HCT116 (cell line): Measurements from ENCODE around the gene CLSTN1. TPM values are rescaled to one million over a fixed set of nuclear protein-coding genes. Genes with fewer than 3 reads are reported as not detected.

ENCODE experiments used
- ATAC-seq: fragments of 200-7000 bp; cut with Tn5 transposase; 2 replicates; pipeline ENCODE4 v1.9.1; 2020; ENCODE audit warnings: mild to moderate bottlenecking, moderate library complexity
- BruUV-seq: library from RNA; stranded (reverse); fragments of 400-500 nt; replicated peaks from 2 replicates; lab custom pipeline; 2021; lab: Mats Ljungman, UMichigan
- CTCF ChIA-PET: fragments of 300-600 bp; sonication (Branson Sonifier 250); formaldehyde crosslinking; loops from one replicate; lab custom pipeline; 2021; ENCODE audit warnings: antibody characterized with exemption; lab: Charles Lee
- POLR2A ChIA-PET: fragments of 300-600, 350-600 bp; sonication (Branson Sonifier 250); formaldehyde crosslinking; loops from one replicate; lab custom pipeline; 2021; ENCODE audit warnings: antibody characterized with exemption; lab: Charles Lee
- RAD21 ChIA-PET, 2 experiments: fragments of 300-600 bp; sonication (Branson Sonifier 250); formaldehyde crosslinking; loops; one replicate each; lab custom pipeline; 2023; ENCODE audit warnings: low total read pairs in 2 of 2; ENCODE audit not compliant: uncharacterized antibody in 2 of 2, unreplicated experiment in 2 of 2, low non-redundant PET in 1 of 2; lab: Charles Lee
- DNase-seq: peaks from one replicate; pipeline ENCODE4 v3.0.0-alpha.2; 2010; ENCODE audit warnings: low read depth, low spot score
- H2AFZ ChIP-seq: fragments of 200-600 bp; shearing (Covaris generic), sonication (generic); 2 replicates; pipeline ENCODE4 v1.6.1; 2017; ENCODE audit warnings: low read depth, mixed run types, mixed read lengths, antibody characterized with exemption, low read length; ENCODE audit not compliant: poor library complexity, severe bottlenecking
- H3K27ac ChIP-seq: 2 replicates; pipeline ENCODE4 v1.5.1; 2012; ENCODE audit warnings: low read depth, low read length
- H3K27me3 ChIP-seq: fragments of 200-600 bp; sonication (generic); 2 replicates; pipeline ENCODE4 v1.6.1; 2016; ENCODE audit warnings: mixed run types, low read length, mixed read lengths; ENCODE audit not compliant: insufficient read depth
- H3K36me3 ChIP-seq, 2 experiments: fragments of 200-500 bp in 1 of 2; fragments of 200-600 bp in 1 of 2; sonication (Bioruptor generic) in 1 of 2; sonication (generic) in 1 of 2; 2 replicates each; pipeline versions ENCODE4 v1.5.1 to v1.6.1; 2014 to 2016; ENCODE audit warnings: low read length in 2 of 2, inconsistent platforms in 1 of 2, mixed read lengths in 1 of 2, mixed run types in 1 of 2; ENCODE audit not compliant: insufficient read depth in 2 of 2, control insufficient read depth in 1 of 2
- H3K4me1 ChIP-seq, 2 experiments: fragments of 200-600 bp in 1 of 2; sonication (generic) in 1 of 2; 2 replicates each; pipeline versions ENCODE4 v1.5.1 to v1.6.1; 2012 to 2017; ENCODE audit warnings: low read length in 2 of 2, inconsistent platforms in 1 of 2, mild to moderate bottlenecking in 1 of 2, mixed read lengths in 1 of 2, mixed run types in 1 of 2, moderate library complexity in 1 of 2; ENCODE audit not compliant: insufficient read depth in 2 of 2, control insufficient read depth in 1 of 2
- H3K4me2 ChIP-seq: fragments of 200-600 bp; sonication (generic); 2 replicates; pipeline ENCODE4 v1.6.1; 2017; ENCODE audit warnings: mixed run types, low read length, mixed read lengths
- H3K4me3 ChIP-seq, 2 experiments: fragments of 200-600 bp in 1 of 2; sonication (generic) in 1 of 2; replicated peaks in 1 of 2; 2 replicates each; pipeline ENCODE4 v1.5.1; 2011 to 2016; ENCODE audit warnings: low read length in 2 of 2, control low read depth in 1 of 2, low read depth in 1 of 2, mild to moderate bottlenecking in 1 of 2, mixed read lengths in 1 of 2, mixed run types in 1 of 2
- H3K79me2 ChIP-seq: fragments of 200-600 bp; sonication (generic); 2 replicates; pipeline ENCODE4 v1.6.1; 2017; ENCODE audit warnings: mild to moderate bottlenecking, mixed run types, low read length, moderate library complexity, mixed read lengths; ENCODE audit not compliant: insufficient read depth
- H3K9ac ChIP-seq: fragments of 200-600 bp; sonication (generic); 2 replicates; pipeline ENCODE4 v1.6.1; 2016; ENCODE audit warnings: low read length, mixed read lengths
- H3K9me2 ChIP-seq: fragments of 200-600 bp; sonication (generic), shearing (Covaris generic); 2 replicates; pipeline ENCODE4 v1.6.1; 2017; ENCODE audit warnings: mixed run types, mild to moderate bottlenecking, moderate library complexity; ENCODE audit not compliant: insufficient read depth
- H3K9me3 ChIP-seq, 2 experiments: fragments of 200-500 bp in 1 of 2; fragments of 200-600 bp in 1 of 2; sonication (Bioruptor generic) in 1 of 2; sonication (generic) in 1 of 2; 2 replicates each; pipeline ENCODE4 v1.6.1; 2014 to 2017; ENCODE audit warnings: low read length in 2 of 2, mixed read lengths in 2 of 2, inconsistent platforms in 1 of 2, low read depth in 1 of 2, mild to moderate bottlenecking in 1 of 2, mixed run types in 1 of 2, moderate library complexity in 1 of 2; ENCODE audit not compliant: control insufficient read depth in 1 of 2, insufficient read depth in 1 of 2
- H4K20me1 ChIP-seq: fragments of 200-600 bp; sonication (generic), shearing (Covaris generic); 2 replicates; pipeline ENCODE4 v1.6.1; 2017; ENCODE audit warnings: mixed run types, mild to moderate bottlenecking, moderate library complexity; ENCODE audit not compliant: insufficient read depth
- ATF3 ChIP-seq: IDR thresholded peaks from 2 replicates; pipeline ENCODE4 v1.6.1; 2012
- CBX3 ChIP-seq: IDR thresholded peaks from 2 replicates; pipeline ENCODE4 v1.6.1; 2012; ENCODE audit warnings: low read depth
- EGR1 ChIP-seq: IDR thresholded peaks from 2 replicates; pipeline ENCODE4 v1.6.1; 2012; ENCODE audit warnings: low read depth
- EZH2phosphoT487 ChIP-seq: fragments of 200-600 bp; IDR thresholded peaks from 2 replicates; pipeline ENCODE4 v1.6.1; 2018; ENCODE audit warnings: antibody characterized with exemption, borderline replicate concordance
- FOSL1 ChIP-seq: IDR thresholded peaks from 2 replicates; pipeline ENCODE4 v1.6.1; 2012; ENCODE audit warnings: low read depth
- JUND ChIP-seq: IDR thresholded peaks from 2 replicates; pipeline ENCODE4 v1.6.1; 2012
- MAX ChIP-seq: IDR thresholded peaks from 2 replicates; pipeline ENCODE4 v1.6.1; 2012
- POLR2AphosphoS5 ChIP-seq: IDR thresholded peaks from 2 replicates; pipeline ENCODE4 v1.6.1; 2011; ENCODE audit warnings: mild to moderate bottlenecking, low read depth, low read length, moderate library complexity
- RAD21 ChIP-seq: IDR thresholded peaks from 2 replicates; pipeline ENCODE4 v1.6.1; 2012; ENCODE audit warnings: low read depth, mild to moderate bottlenecking
- SIN3A ChIP-seq: IDR thresholded peaks from 2 replicates; pipeline ENCODE4 v1.6.1; 2012; ENCODE audit warnings: low read depth
- SP1 ChIP-seq: IDR thresholded peaks from 2 replicates; pipeline ENCODE4 v1.6.1; 2012; ENCODE audit warnings: low read depth
- ZBTB33 ChIP-seq: IDR thresholded peaks from 2 replicates; pipeline ENCODE4 v1.6.1; 2011; ENCODE audit warnings: mild to moderate bottlenecking, low read length, moderate library complexity; ENCODE audit not compliant: insufficient replicate concordance; ENCODE audit errors: extremely low read depth
- ZNF274 ChIP-seq: fragments of 200-500 bp; sonication (Bioruptor generic); IDR thresholded peaks from 2 replicates; pipeline ENCODE4 v1.6.1; 2014; ENCODE audit warnings: mild to moderate bottlenecking, low read depth, low read length, inconsistent platforms
- intact Hi-C: fragments of 100-400 bp; cut with micrococcal nuclease; formaldehyde crosslinking; loops from 2 replicates; pipeline ENCODE4 v1.10.0; 2022
- total RNA-seq: library from RNA; stranded (reverse); gene quantifications from one replicate; pipeline ENCODE4 v1.2.1, GENCODE V29; 2021; ENCODE audit not compliant: unreplicated experiment

Gene CLSTN1
- total RNA-seq, 1 experiment from 2014 or later, result 113 TPM

GRCh38 chr1:9861360-9861759 lies 37.6 kb upstream of the CLSTN1 start:
- Histone ChIP-seq H4K20me1 (no peaks in the 10 kb centered on the region), H3K27me3 (no peaks in the 10 kb centered on the region), H3K9ac (no peak overlapping the region), H3K4me2 (no peak overlapping the region), H3K4me3 (no peak overlapping the region), H3K79me2 (no peaks in the 10 kb centered on the region), H2AFZ (no peak overlapping the region), H3K9me2 (no peaks in the 10 kb centered on the region), H3K9me3 (no peaks in the 10 kb centered on the region), H3K4me1 (no peaks in the 10 kb centered on the region), H3K27ac (no peak overlapping the region), H3K36me3 (no peaks in the 10 kb centered on the region)
- RAD21 ChIA-PET, result interaction anchor here in 1 of 2 experiments (1.1 kb wide), 1 partner anchor 77 kb away, joined by 3 read pairs; no protein-coding TSS in a partner anchor
- no TSS peak for BruUV-seq
- intact Hi-C loops, result no loop called here
- TF ChIP-seq RAD21 (peak; percentile 22; the same call in 1 of the 2 replicates), ZBTB33 (no peak)
- DNase-seq, result no peak
- CTCF ChIA-PET, result interaction anchor here (0.8 to 1.0 kb wide), 2 partner anchors 13 to 69 kb away, joined by 3 to 5 read pairs; no protein-coding TSS in a partner anchor
- peak; percentile 34 for ATAC-seq
- POLR2A ChIA-PET, result no interaction called here

GRCh38 chr1:9860887-9861286 lies 37.1 kb upstream of the CLSTN1 start:
- H3K9ac ChIP-seq, result no peak overlapping the region
- H3K36me3 ChIP-seq, result no peaks in the 10 kb centered on the region
- intact Hi-C loops, result no loop called here
- H4K20me1 ChIP-seq, result no peaks in the 10 kb centered on the region
- no peaks in the 10 kb centered on the region for H3K9me3 ChIP-seq
- H3K4me1 ChIP-seq, result no peaks in the 10 kb centered on the region
- no peak overlapping the region for H2AFZ ChIP-seq
- no peak for TF ChIP-seq EGR1
- no peak for TF ChIP-seq ATF3
- TF ChIP-seq SIN3A, result no peak
- no peak for TF ChIP-seq SP1
- no peak for TF ChIP-seq RAD21
- no peak for TF ChIP-seq ZBTB33
- no peak for TF ChIP-seq FOSL1
- no peak for TF ChIP-seq EZH2phosphoT487
- TF ChIP-seq MAX, result no peak
- TF ChIP-seq JUND, result no peak
- TF ChIP-seq POLR2AphosphoS5, result no peak
- no peak for TF ChIP-seq CBX3
- no peak for TF ChIP-seq ZNF274
- H3K9me2 ChIP-seq, result no peaks in the 10 kb centered on the region
- ATAC-seq, result no peak
- ChIA-PET RAD21 (interaction anchor here (0.6 to 1.1 kb wide), 2 partner anchors 76 kb away, joined by 3 to 5 read pairs; no protein-coding TSS in a partner anchor), CTCF (interaction anchor here (0.8 to 0.9 kb wide), 2 partner anchors 13 to 76 kb away, joined by 3 to 4 read pairs; no protein-coding TSS in a partner anchor), POLR2A (no interaction called here)
- BruUV-seq, result no TSS peak
- no peak overlapping the region for H3K27ac ChIP-seq
- no peak overlapping the region for H3K4me2 ChIP-seq
- no peaks in the 10 kb centered on the region for H3K79me2 ChIP-seq
- DNase-seq, result no peak
- no peak overlapping the region for H3K4me3 ChIP-seq
- no peaks in the 10 kb centered on the region for H3K27me3 ChIP-seq
